IMR-90 (cell line): ENCODE results near the gene BUD23. TPM values are rescaled to one million over a fixed set of nuclear protein-coding genes. Genes with fewer than 3 reads are reported as not detected.

ENCODE experiments used
- ATAC-seq: fragments of 200-7000 bp; cut with Tn5 transposase; 2 replicates; pipeline ENCODE4 v1.9.1; 2020; ENCODE audit warnings: low read depth, mild to moderate bottlenecking, moderate library complexity
- BruUV-seq: library from RNA; stranded (reverse); fragments of 400-500 nt; replicated peaks from 2 replicates; lab custom pipeline; 2021; lab: Mats Ljungman, UMichigan
- CTCF ChIA-PET: fragments of 300-600 bp; formaldehyde crosslinking; extraction: SDS; loops from one replicate; lab custom pipeline; 2021; ENCODE audit warnings: antibody characterized with exemption; lab: Yijun Ruan, JAX
- POLR2A ChIA-PET: fragments of 300-600 bp; sonication (Branson Sonifier 250); formaldehyde crosslinking; loops from one replicate; lab custom pipeline; 2022; ENCODE audit warnings: antibody characterized with exemption; ENCODE audit not compliant: unreplicated experiment; lab: Charles Lee
- DNase-seq: peaks from one replicate; pipeline ENCODE4 v3.0.0; 2013
- H2AFZ ChIP-seq: replicated peaks from 2 replicates; pipeline ENCODE3; 2013; ENCODE audit warnings: low read length, mild to moderate bottlenecking; ENCODE audit not compliant: poor library complexity
- H2AK5ac ChIP-seq: 2 replicates; pipeline ENCODE4 v1.6.1; 2013; ENCODE audit warnings: low read depth, low read length, inconsistent platforms
- H2AK9ac ChIP-seq: replicated peaks from 2 replicates; pipeline ENCODE3; 2013; ENCODE audit warnings: mild to moderate bottlenecking, low read depth, low read length, moderate library complexity; ENCODE audit not compliant: poor library complexity
- H2BK120ac ChIP-seq: 2 replicates; pipeline ENCODE4 v1.6.1; 2013; ENCODE audit warnings: low read depth, low read length, inconsistent platforms
- H2BK15ac ChIP-seq: 3 replicates; pipeline ENCODE4 v1.6.1; 2013; ENCODE audit warnings: low read depth, low read length, inconsistent platforms
- H2BK20ac ChIP-seq: 2 replicates; pipeline ENCODE4 v1.6.1; 2013; ENCODE audit warnings: low read depth, mild to moderate bottlenecking, inconsistent platforms, low read length, moderate library complexity
- H2BK5ac ChIP-seq: 2 replicates; pipeline ENCODE4 v1.6.1; 2013; ENCODE audit warnings: mild to moderate bottlenecking, low read depth, low read length, inconsistent platforms; ENCODE audit not compliant: poor library complexity, severe bottlenecking
- H3K14ac ChIP-seq: replicated peaks from 2 replicates; pipeline ENCODE4 v1.6.1; 2013; ENCODE audit warnings: low read depth, low read length, inconsistent platforms
- H3K18ac ChIP-seq: 2 replicates; pipeline ENCODE4 v1.6.1; 2013; ENCODE audit warnings: low read depth, low read length, control low read depth
- H3K23ac ChIP-seq: 2 replicates; pipeline ENCODE4 v1.6.1; 2013; ENCODE audit warnings: low read depth, low read length, inconsistent platforms
- H3K27ac ChIP-seq: 2 replicates; pipeline ENCODE4 v1.5.1; 2013; ENCODE audit warnings: mild to moderate bottlenecking, control low read depth, low read length; ENCODE audit not compliant: insufficient read depth
- H3K27me3 ChIP-seq: 2 replicates; pipeline ENCODE4 v1.6.1; 2013; ENCODE audit warnings: low read length; ENCODE audit not compliant: control insufficient read depth, insufficient read depth
- H3K36me3 ChIP-seq: 2 replicates; pipeline ENCODE4 v1.6.1; 2013; ENCODE audit warnings: low read length, mixed read lengths; ENCODE audit not compliant: control insufficient read depth, insufficient read depth
- H3K4ac ChIP-seq: 2 replicates; pipeline ENCODE4 v1.6.1; 2013; ENCODE audit warnings: low read depth, low read length, inconsistent platforms
- H3K4me1 ChIP-seq: 2 replicates; pipeline ENCODE4 v1.6.1; 2013; ENCODE audit warnings: low read length, mixed read lengths; ENCODE audit not compliant: control insufficient read depth, insufficient read depth
- H3K4me2 ChIP-seq: 2 replicates; pipeline ENCODE4 v1.6.1; 2013; ENCODE audit warnings: low read depth, mild to moderate bottlenecking, control low read depth, low read length, moderate library complexity
- H3K4me3 ChIP-seq: 2 replicates; pipeline ENCODE4 v1.5.1; 2013; ENCODE audit warnings: low read depth, mild to moderate bottlenecking, control low read depth, low read length, moderate library complexity; ENCODE audit not compliant: insufficient read depth
- H3K56ac ChIP-seq: 2 replicates; pipeline ENCODE4 v1.6.1; 2013; ENCODE audit warnings: low read length, inconsistent platforms; ENCODE audit not compliant: insufficient read depth; ENCODE audit errors: extremely low read depth
- H3K79me1 ChIP-seq, 2 experiments: 2 replicates each; pipeline ENCODE4 v1.6.1; 2013; ENCODE audit warnings: low read length in 2 of 2, inconsistent platforms in 1 of 2, low read depth in 1 of 2
- H3K9ac ChIP-seq: 2 replicates; pipeline ENCODE4 v1.6.1; 2013; ENCODE audit warnings: low read depth, low read length, control low read depth
- H3K9me1 ChIP-seq: 2 replicates; pipeline ENCODE4 v1.6.1; 2013; ENCODE audit warnings: low read length, inconsistent platforms; ENCODE audit not compliant: insufficient read depth
- H3K9me3 ChIP-seq: 2 replicates; pipeline ENCODE4 v1.6.1; 2013; ENCODE audit warnings: low read length; ENCODE audit not compliant: control insufficient read depth, insufficient read depth
- H4K20me1 ChIP-seq: 2 replicates; pipeline ENCODE4 v1.6.1; 2013; ENCODE audit warnings: low read length, inconsistent platforms; ENCODE audit not compliant: insufficient read depth
- H4K5ac ChIP-seq: 2 replicates; pipeline ENCODE4 v1.6.1; 2013; ENCODE audit warnings: mild to moderate bottlenecking, low read depth, low read length, control low read depth
- H4K8ac ChIP-seq, 2 experiments: 2 replicates each; pipeline ENCODE4 v1.6.1; 2013; ENCODE audit warnings: low read depth in 2 of 2, low read length in 2 of 2, control low read depth in 1 of 2, inconsistent platforms in 1 of 2
- H4K91ac ChIP-seq: 2 replicates; pipeline ENCODE4 v1.6.1; 2013; ENCODE audit warnings: low read depth, low read length, inconsistent platforms; ENCODE audit not compliant: insufficient read depth
- BHLHE40 ChIP-seq: fragments of 150-350 bp; IDR thresholded peaks from 2 replicates; pipeline ENCODE4 v1.6.1; 2016; ENCODE audit warnings: mild to moderate bottlenecking, low read depth, low read length
- CEBPB ChIP-seq: IDR thresholded peaks from 2 replicates; pipeline ENCODE4 v1.6.1; 2012; ENCODE audit warnings: low read depth, low read length, improper control_type of control experiment
- MAFK ChIP-seq: IDR thresholded peaks from 2 replicates; pipeline ENCODE4 v1.6.1; 2012; ENCODE audit warnings: low read depth, low read length, improper control_type of control experiment
- NFE2L2 ChIP-seq: fragments of 150-350 bp; IDR thresholded peaks from 2 replicates; pipeline ENCODE4 v1.6.1; 2016; ENCODE audit warnings: low read depth, mild to moderate bottlenecking, low read length
- POLR2A ChIP-seq: IDR thresholded peaks from 2 replicates; pipeline ENCODE4 v1.6.1; 2012; ENCODE audit warnings: mild to moderate bottlenecking, low read depth, low read length
- RAD21 ChIP-seq: IDR thresholded peaks from 2 replicates; pipeline ENCODE4 v1.6.1; 2012; ENCODE audit warnings: low read length, improper control_type of control experiment
- SMC3 ChIP-seq: fragments of 150-350 bp; IDR thresholded peaks from 2 replicates; pipeline ENCODE4 v1.6.1; 2016; ENCODE audit warnings: low read depth, mild to moderate bottlenecking, antibody characterized with exemption, low read length, moderate library complexity
- USF2 ChIP-seq: fragments of 150-350 bp; IDR thresholded peaks from 2 replicates; pipeline ENCODE4 v1.6.1; 2017; ENCODE audit warnings: mild to moderate bottlenecking, antibody characterized with exemption, low read length, low read depth
- WGBS, 2 experiments: methylation state at CpG; one replicate each; pipeline versions ENCODE4 v1.1.5 to v1.1.7; 2013; ENCODE audit warnings: missing lambda C conversion rate in 2 of 2; ENCODE audit not compliant: insufficient read length in 1 of 2; ENCODE audit errors: extremely low coverage in 2 of 2; 5-methylcytosine and 5-hydroxymethylcytosine counted together
- dilution Hi-C: fragments of 300-500 bp; cut with HindIII; formaldehyde crosslinking; loops from one replicate; pipeline ENCODE4 v1.14.3; 2018; ENCODE audit warnings: low sequenced_read_pairs; ENCODE audit not compliant: unreplicated experiment
- in situ Hi-C: fragments of 300-500 bp; cut with MboI; formaldehyde crosslinking; loops from 3 replicates; pipeline ENCODE4 v1.14.3; 2019; ENCODE audit warnings: low sequenced_read_pairs, inconsistent platforms, mixed read lengths
- intact Hi-C: fragments of 100-400 bp; cut with micrococcal nuclease; formaldehyde crosslinking; loops from 2 replicates; pipeline ENCODE4 v1.10.0; 2022
- polyA plus RNA-seq, 3 experiments: library from polyadenylated mRNA; depleted of rRNA; stranded (reverse); fragments of >200 nt; gene quantifications; 2 replicates each; pipeline ENCODE4 v1.2.3, GENCODE V29; 2012; ENCODE audit warnings: low replicate concordance in 1 of 3
- total RNA-seq: library from RNA; depleted of rRNA; stranded (reverse); fragments of >200 nt; gene quantifications from 2 replicates; pipeline ENCODE4 v1.2.3, GENCODE V29; 2012

The BUD23 gene
- total and polyA plus RNA-seq, 2 of the 4 experiments (the other 2 are of a cell fraction), result 35.7 to 65.2 TPM

DNA sequence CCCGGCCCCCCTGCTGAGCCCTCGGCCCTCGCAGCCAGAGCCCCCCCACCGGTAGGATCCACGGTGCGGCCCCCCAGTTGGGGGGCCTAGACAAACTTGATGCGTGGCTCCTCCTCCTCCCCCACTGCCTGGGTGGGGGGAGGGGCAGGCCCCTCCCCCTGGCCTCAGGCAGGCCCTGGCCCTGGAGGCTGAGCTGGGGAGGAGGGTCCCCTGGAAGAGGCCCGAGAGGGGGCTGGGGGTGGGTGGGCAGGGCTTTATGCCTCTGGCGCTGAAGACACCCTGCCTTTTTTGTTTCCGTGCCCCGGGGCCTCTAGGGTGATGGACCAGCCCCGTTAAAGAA, 12.1 kb upstream of the BUD23 start:
- Histone ChIP-seq H3K14ac (no peak overlapping the region), H3K23ac (no peak overlapping the region), H3K56ac (no peak overlapping the region), H2AFZ (no peak overlapping the region), H2BK15ac (no peak overlapping the region), H2BK5ac (no peak overlapping the region), H3K9ac (no peak overlapping the region), H3K27ac (no peak overlapping the region), H3K27me3 (no peaks in the 10 kb centered on the region), H3K4ac (no peak overlapping the region), H3K79me1 (peaks cover 0 to 9% of the 10 kb centered on the region in 2 experiments; a peak in 2 of 4 replicates), H3K9me3 (no peaks in the 10 kb centered on the region), H4K8ac (no peak overlapping the region), H3K4me3 (no peak overlapping the region), H4K91ac (no peak overlapping the region), H3K9me1 (0 out of 2 replicates have a peak, but pooled peaks cover 2% of the 10 kb centered on the region), H4K20me1 (0 out of 2 replicates have a peak, but pooled peaks cover 4% of the 10 kb centered on the region), H3K4me2 (no peak overlapping the region), H3K36me3 (peaks cover 8% of the 10 kb centered on the region; the same call in 1 of the 2 replicates), H2BK120ac (no peak overlapping the region), H4K5ac (no peak overlapping the region), H2AK9ac (no peak overlapping the region), H3K18ac (no peak overlapping the region), H2BK20ac (no peak overlapping the region), H3K4me1 (no peaks in the 10 kb centered on the region; the same call in 1 of the 2 replicates), H2AK5ac (no peak overlapping the region)
- dilution Hi-C loops (no loop called here), intact Hi-C loops (no loop called here), in situ Hi-C loops (no loop called here)
- BruUV-seq, result no TSS peak
- WGBS, 2 experiments, result no CpG with 5 or more reads among the region's 12 CpGs
- no peak for DNase-seq
- TF ChIP-seq NFE2L2, result no peak
- no peak for TF ChIP-seq SMC3
- no peak for TF ChIP-seq CEBPB
- TF ChIP-seq RAD21, result no peak
- no peak for TF ChIP-seq BHLHE40
- no peak for TF ChIP-seq MAFK
- no peak for TF ChIP-seq POLR2A
- no peak for TF ChIP-seq USF2
- POLR2A ChIA-PET, result no interaction called here
- CTCF ChIA-PET, result no interaction called here
- no peak for ATAC-seq
